OCI-LY1 (cell line): ENCODE measurements around the gene ZNF827.
"Not testable (repeated sequence)": the region's sequence is repeated elsewhere in the genome, so short reads cannot be mapped to it uniquely, and the experiment has no call there.

Experiments
- H2AFZ ChIP-seq: fragments of 200-600 bp; sonication (generic), shearing (Covaris generic); 2 replicates; pipeline ENCODE4 v1.6.0; 2014; ENCODE audit warnings: antibody characterized with exemption, mild to moderate bottlenecking, low read length
- H3F3A ChIP-seq: fragments of 200-600 bp; sonication (generic), shearing (Covaris generic); 2 replicates; pipeline ENCODE4 v1.6.0; 2014; ENCODE audit warnings: mild to moderate bottlenecking, antibody characterized with exemption, low read length, moderate library complexity; ENCODE audit not compliant: insufficient read depth
- H3K27ac ChIP-seq: fragments of 200-600 bp; sonication (generic); 2 replicates; pipeline ENCODE4 v1.5.1; 2014; ENCODE audit warnings: low read length, mixed run types, mild to moderate bottlenecking, low read depth; ENCODE audit not compliant: poor library complexity, severe bottlenecking
- H3K27me3 ChIP-seq: fragments of 200-600 bp; sonication (generic); 2 replicates; pipeline ENCODE4 v1.6.0; 2014; ENCODE audit warnings: antibody characterized with exemption, mild to moderate bottlenecking, low read length, moderate library complexity; ENCODE audit not compliant: insufficient read depth
- H3K36me3 ChIP-seq: fragments of 200-600 bp; sonication (generic); 2 replicates; pipeline ENCODE4 v1.6.1; 2014; ENCODE audit warnings: mild to moderate bottlenecking, antibody characterized with exemption, low read length, moderate library complexity, mixed read lengths; ENCODE audit not compliant: insufficient read depth
- H3K4me1 ChIP-seq: fragments of 200-600 bp; sonication (generic); 2 replicates; pipeline ENCODE4 v1.5.1; 2014; ENCODE audit warnings: mild to moderate bottlenecking, low read length, moderate library complexity; ENCODE audit not compliant: insufficient read depth, severe bottlenecking
- H3K4me2 ChIP-seq: fragments of 200-600 bp; sonication (generic), shearing (Covaris generic); 2 replicates; pipeline ENCODE4 v1.6.1; 2014; ENCODE audit warnings: low read length
- H3K4me3 ChIP-seq: fragments of 200-600 bp; sonication (generic); 2 replicates; pipeline ENCODE4 v1.5.1; 2014; ENCODE audit warnings: low read length, low read depth, mild to moderate bottlenecking, mixed read lengths; ENCODE audit not compliant: poor library complexity, severe bottlenecking
- H3K79me2 ChIP-seq: fragments of 200-600 bp; shearing (Covaris generic); 2 replicates; pipeline ENCODE4 v1.6.1; 2016; ENCODE audit warnings: mixed run types, low read length, mixed read lengths; ENCODE audit not compliant: insufficient read depth
- H3K9ac ChIP-seq: fragments of 200-600 bp; sonication (generic), shearing (Covaris generic); 2 replicates; pipeline ENCODE4 v1.6.1; 2014; ENCODE audit warnings: mild to moderate bottlenecking, low read length, mixed read lengths
- H3K9me2 ChIP-seq: fragments of 200-600 bp; sonication (generic), shearing (Covaris generic); 2 replicates; pipeline ENCODE4 v1.6.1; 2014; ENCODE audit warnings: low read depth, mild to moderate bottlenecking, low read length, mixed read lengths
- H3K9me3 ChIP-seq: fragments of 200-600 bp; shearing (Covaris generic); 2 replicates; pipeline ENCODE4 v1.6.1; 2014; ENCODE audit warnings: low read length, mixed read lengths
- H4K20me1 ChIP-seq: fragments of 200-600 bp; sonication (generic), shearing (Covaris generic); 2 replicates; pipeline ENCODE4 v1.6.0; 2016; ENCODE audit warnings: mild to moderate bottlenecking, low read length; ENCODE audit not compliant: insufficient read depth
- EZH2 ChIP-seq: fragments of 200-600 bp; sonication (generic), shearing (Covaris generic); IDR thresholded peaks from 2 replicates; pipeline ENCODE4 v1.8.0; 2017; ENCODE audit warnings: borderline replicate concordance, mixed run types, mild to moderate bottlenecking, antibody characterized with exemption, low read length, moderate library complexity, mixed read lengths
- TF ChIP-seq, protein P1 (sequence below): fragments of 200-600 bp; sonication (generic), shearing (Covaris generic); IDR thresholded peaks from 2 replicates; pipeline ENCODE4 v1.5.1; 2017; ENCODE audit warnings: mild to moderate bottlenecking, antibody characterized with exemption, low read length, moderate library complexity, mixed read lengths

The ZNF827 gene

DNA sequence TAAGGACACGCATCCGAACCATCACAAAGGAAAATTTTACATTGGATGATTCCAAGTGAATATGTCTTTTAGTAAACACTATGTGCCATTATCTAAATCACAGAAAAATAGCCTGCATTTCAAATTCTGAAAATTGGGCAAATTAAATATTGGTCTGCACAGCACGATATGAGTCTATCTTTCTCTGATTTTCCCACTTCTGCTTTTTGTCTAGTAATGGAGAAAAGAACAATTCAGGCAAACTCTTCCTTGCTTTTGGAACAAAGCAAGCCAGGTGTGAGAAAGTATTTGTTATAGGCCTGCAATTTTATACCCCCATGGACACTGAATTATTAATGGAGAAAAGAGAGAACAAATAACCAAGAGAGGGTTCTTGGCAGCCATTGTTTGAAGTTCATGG lies 97.8 kb downstream of the ZNF827 start:
- H3K4me1 ChIP-seq = no peaks in the 10 kb centered on the region
- H3K4me2 ChIP-seq = no peak overlapping the region
- no peaks in the 10 kb centered on the region for H3K9me3 ChIP-seq
- no peaks in the 10 kb centered on the region for H4K20me1 ChIP-seq
- H3K4me3 ChIP-seq = no peak overlapping the region
- TF ChIP-seq, protein P1, sequence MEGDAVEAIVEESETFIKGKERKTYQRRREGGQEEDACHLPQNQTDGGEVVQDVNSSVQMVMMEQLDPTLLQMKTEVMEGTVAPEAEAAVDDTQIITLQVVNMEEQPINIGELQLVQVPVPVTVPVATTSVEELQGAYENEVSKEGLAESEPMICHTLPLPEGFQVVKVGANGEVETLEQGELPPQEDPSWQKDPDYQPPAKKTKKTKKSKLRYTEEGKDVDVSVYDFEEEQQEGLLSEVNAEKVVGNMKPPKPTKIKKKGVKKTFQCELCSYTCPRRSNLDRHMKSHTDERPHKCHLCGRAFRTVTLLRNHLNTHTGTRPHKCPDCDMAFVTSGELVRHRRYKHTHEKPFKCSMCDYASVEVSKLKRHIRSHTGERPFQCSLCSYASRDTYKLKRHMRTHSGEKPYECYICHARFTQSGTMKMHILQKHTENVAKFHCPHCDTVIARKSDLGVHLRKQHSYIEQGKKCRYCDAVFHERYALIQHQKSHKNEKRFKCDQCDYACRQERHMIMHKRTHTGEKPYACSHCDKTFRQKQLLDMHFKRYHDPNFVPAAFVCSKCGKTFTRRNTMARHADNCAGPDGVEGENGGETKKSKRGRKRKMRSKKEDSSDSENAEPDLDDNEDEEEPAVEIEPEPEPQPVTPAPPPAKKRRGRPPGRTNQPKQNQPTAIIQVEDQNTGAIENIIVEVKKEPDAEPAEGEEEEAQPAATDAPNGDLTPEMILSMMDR = no peak
- TF ChIP-seq EZH2 = no peak
- no peak overlapping the region for H3K9ac ChIP-seq
- H3K27me3 ChIP-seq = no peaks in the 10 kb centered on the region
- no peaks in the 10 kb centered on the region for H3F3A ChIP-seq
- no peaks in the 10 kb centered on the region for H3K9me2 ChIP-seq
- peaks cover 47% of the 10 kb centered on the region; the same call in 1 of the 2 replicates for H3K36me3 ChIP-seq
- H2AFZ ChIP-seq = no peak overlapping the region
- H3K27ac ChIP-seq = no peak overlapping the region
- H3K79me2 ChIP-seq = no peaks in the 10 kb centered on the region

DNA sequence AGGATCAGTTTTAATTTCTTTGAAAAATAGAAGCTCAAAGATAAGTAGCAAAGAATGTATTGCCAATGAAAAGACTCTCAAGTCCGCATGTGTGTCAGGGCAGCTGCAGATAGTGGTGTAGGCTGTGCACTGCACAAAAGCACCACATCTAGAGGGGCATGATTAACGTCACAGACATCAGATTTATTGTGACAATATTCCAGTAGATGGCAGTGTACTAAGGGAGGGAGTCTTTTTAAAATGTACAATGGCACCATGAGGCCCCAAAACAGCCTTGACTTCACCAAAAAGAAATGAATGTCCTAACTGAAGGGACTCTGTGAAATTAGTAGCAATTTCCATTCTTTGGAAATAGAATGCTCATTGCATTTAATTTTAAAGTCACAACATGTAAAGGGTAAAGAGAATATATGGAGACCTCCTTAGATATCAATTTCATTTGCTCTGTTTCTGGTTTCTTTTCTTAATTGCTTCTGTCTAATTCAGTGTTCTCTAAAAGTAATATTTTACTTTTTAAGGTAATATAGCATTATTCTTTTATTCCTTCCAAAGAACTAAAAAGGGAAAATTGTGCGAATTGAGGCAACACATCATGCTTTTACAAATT lies 98.4 kb downstream of the ZNF827 start:
- Histone ChIP-seq H3K4me2 (no peak overlapping the region), H2AFZ (no peak overlapping the region), H4K20me1 (no peaks in the 10 kb centered on the region), H3K9me2 (no peaks in the 10 kb centered on the region), H3K4me1 (no peaks in the 10 kb centered on the region), H3K9ac (no peak overlapping the region), H3K79me2 (no peaks in the 10 kb centered on the region), H3K27ac (no peak overlapping the region), H3F3A (no peaks in the 10 kb centered on the region), H3K9me3 (no peaks in the 10 kb centered on the region), H3K36me3 (peaks cover 41% of the 10 kb centered on the region; the same call in 1 of the 2 replicates), H3K27me3 (no peaks in the 10 kb centered on the region), H3K4me3 (no peak overlapping the region)
- TF ChIP-seq, protein P1 = peak; percentile 69
- no peak for TF ChIP-seq EZH2

DNA sequence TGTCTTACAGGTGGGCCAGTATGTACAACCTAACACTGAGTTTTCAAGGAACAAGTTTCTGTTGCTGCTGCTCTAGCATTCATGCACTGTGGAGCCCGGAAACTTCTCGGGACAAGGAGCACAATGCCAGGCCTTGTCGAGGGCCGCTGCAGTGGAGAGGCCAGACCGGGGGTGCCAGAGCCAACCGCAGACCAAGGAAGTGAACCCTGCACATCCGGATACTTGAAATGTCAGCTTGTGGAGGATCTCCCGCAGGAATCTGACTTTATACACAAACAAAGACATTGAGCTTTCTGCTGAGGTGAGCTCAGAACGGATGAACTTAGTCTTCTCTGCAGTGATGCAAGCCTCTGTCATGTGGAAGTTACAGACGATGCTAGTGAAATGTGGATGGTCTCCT lies 99.5 kb downstream of the ZNF827 start:
- H3K27ac ChIP-seq = no peak overlapping the region
- no peak overlapping the region for H3K9ac ChIP-seq
- H2AFZ ChIP-seq = no peak overlapping the region
- no peaks in the 10 kb centered on the region for H3K9me2 ChIP-seq
- no peak overlapping the region for H3K4me3 ChIP-seq
- H3K9me3 ChIP-seq = no peaks in the 10 kb centered on the region
- H3K27me3 ChIP-seq = no peaks in the 10 kb centered on the region
- no peaks in the 10 kb centered on the region for H4K20me1 ChIP-seq
- no peaks in the 10 kb centered on the region for H3K79me2 ChIP-seq
- H3K4me1 ChIP-seq = no peaks in the 10 kb centered on the region
- H3K4me2 ChIP-seq = no peak overlapping the region
- H3F3A ChIP-seq = no peaks in the 10 kb centered on the region
- H3K36me3 ChIP-seq = peaks cover 35% of the 10 kb centered on the region; the same call in 1 of the 2 replicates
- TF ChIP-seq, protein P1 = no peak
- no peak for TF ChIP-seq EZH2

DNA sequence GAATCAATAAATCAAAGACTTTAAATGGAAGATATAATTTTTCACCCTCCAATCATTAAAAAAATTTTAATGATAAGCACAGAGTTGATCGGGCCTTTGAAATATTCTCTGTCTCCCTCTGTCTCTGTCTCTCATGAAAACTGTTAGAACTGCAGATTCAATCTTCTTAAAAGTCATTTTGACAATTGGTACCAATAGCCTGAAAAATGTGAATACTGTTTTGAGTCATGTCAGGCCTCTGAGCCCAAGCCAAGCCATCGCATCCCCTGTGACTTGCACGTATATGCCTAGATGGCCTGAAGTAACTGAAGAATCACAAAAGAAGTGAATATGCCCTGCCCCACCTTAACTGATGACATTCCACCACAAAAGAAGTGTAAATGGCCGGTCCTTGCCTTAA lies 106.2 kb downstream of the ZNF827 start:
- H3K27ac ChIP-seq, H3K4me2 ChIP-seq, H2AFZ ChIP-seq, H3F3A ChIP-seq, H3K79me2 ChIP-seq, H3K27me3 ChIP-seq, H3K9me2 ChIP-seq, H4K20me1 ChIP-seq, H3K9me3 ChIP-seq, H3K9ac ChIP-seq, H3K4me3 ChIP-seq: not testable (repeated sequence)
- Histone ChIP-seq H3K36me3 (peaks cover 10% of the 10 kb centered on the region; the same call in 1 of the 2 replicates), H3K4me1 (peaks cover 23% of the 10 kb centered on the region)
